ENCODE measurements around the gene HIF3A.

- TF ChIP-seq POLR2A (IDR thresholded peaks at IDR 0.05), result no peak
- TF ChIP-seq CTCF (IDR thresholded peaks at IDR 0.05), result no peak
Measured at GRCh38 chr19:46270521-46271256, 26.2 kb upstream of the HIF3A start.
